ENCODE data around the gene PTMA. TPM values are rescaled to one million over a fixed set of nuclear protein-coding genes. Genes with fewer than 3 reads are reported as not detected.

The PTMA gene
- total RNA-seq, 1 experiment from 2014 or later = 2,752 TPM

DNA sequence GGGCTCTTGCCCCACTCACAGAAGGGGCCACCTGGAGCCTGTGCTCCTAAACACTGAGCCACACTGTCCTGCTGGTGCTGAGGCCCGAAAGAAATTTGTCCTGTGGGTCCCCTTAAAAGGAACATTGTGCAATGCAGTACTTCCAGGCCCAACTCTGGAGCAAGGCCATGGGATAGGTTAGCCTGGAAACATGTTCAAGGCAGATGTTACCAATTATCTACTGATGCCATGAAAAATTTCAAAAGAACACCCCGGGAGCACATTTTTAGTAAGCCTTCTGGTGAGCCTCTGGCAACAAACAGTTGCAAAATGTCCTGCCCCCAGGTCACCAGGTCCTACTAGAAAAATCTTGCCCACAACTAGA, 12.3 kb upstream of the PTMA start:
- BruUV-seq (replicated peaks) = no TSS peak
- H3K9ac ChIP-seq (ENCODE audit: low read length) = no peak overlapping the region
- H3K27me3 ChIP-seq (ENCODE audit: insufficient read depth, low read length) = no peaks in the 10 kb centered on the region
- no peak overlapping the region for H3K27ac ChIP-seq (ENCODE audit: low read depth, low read length)
- ChIA-PET POLR2A (interaction anchor here (1.6 kb wide), 1 partner anchor 12 kb away, joined by 5 read pairs; the partner anchor contains the start of gene PTMA), RAD21 (ENCODE audit: low non-redundant PET in 1 of 2, low total read pairs in 2 of 2, uncharacterized antibody in 2 of 2, unreplicated experiment in 2 of 2) (no interaction called here), CTCF (interaction anchor here (1.4 to 2.3 kb wide), 2 partner anchors 8 to 11 kb away, joined by 4 to 11 read pairs; no protein-coding TSS in a partner anchor)
- no peaks in the 10 kb centered on the region for H3K36me3 ChIP-seq (ENCODE audit: control insufficient read depth in 1 of 2, insufficient read depth in 2 of 2, low read length in 2 of 2)
- no peak overlapping the region for H3K4me2 ChIP-seq (ENCODE audit: low read length)
- H3K79me2 ChIP-seq (ENCODE audit: insufficient read depth, low read length) = no peaks in the 10 kb centered on the region
- ATAC-seq (no peak), DNase-seq (ENCODE audit: low read depth, low spot score) (no peak)
- intact Hi-C loops (cut with micrococcal nuclease) = no loop called here
- no peak overlapping the region for H3K4me3 ChIP-seq (replicated peaks in 1 of 2; ENCODE audit: low read depth in 1 of 2, low read length in 2 of 2)
- H3K4me1 ChIP-seq (ENCODE audit: control insufficient read depth in 1 of 2, insufficient read depth in 2 of 2, low read length in 2 of 2) = peaks cover 4 to 29% of the 10 kb centered on the region in 2 experiments; a peak in 3 of 4 replicates
- no peaks in the 10 kb centered on the region for H4K20me1 ChIP-seq (ENCODE audit: insufficient read depth)
- H3K9me2 ChIP-seq (ENCODE audit: insufficient read depth) = no peaks in the 10 kb centered on the region
- H2AFZ ChIP-seq (ENCODE audit: low read depth, low read length, poor library complexity, severe bottlenecking) = no peak overlapping the region
- no peak for TF ChIP-seq YY1 (IDR thresholded peaks at IDR 0.05; ENCODE audit: extremely low read depth, insufficient replicate concordance, low read depth, low read length)
- TF ChIP-seq SIN3A (IDR thresholded peaks at IDR 0.05; ENCODE audit: low read depth) = no peak
- TF ChIP-seq, protein P1, sequence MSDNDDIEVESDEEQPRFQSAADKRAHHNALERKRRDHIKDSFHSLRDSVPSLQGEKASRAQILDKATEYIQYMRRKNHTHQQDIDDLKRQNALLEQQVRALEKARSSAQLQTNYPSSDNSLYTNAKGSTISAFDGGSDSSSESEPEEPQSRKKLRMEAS (IDR thresholded peaks at IDR 0.05) = no peak
- no peak for TF ChIP-seq SRF (IDR thresholded peaks at IDR 0.05; ENCODE audit: low read depth)
- TF ChIP-seq, protein P2, sequence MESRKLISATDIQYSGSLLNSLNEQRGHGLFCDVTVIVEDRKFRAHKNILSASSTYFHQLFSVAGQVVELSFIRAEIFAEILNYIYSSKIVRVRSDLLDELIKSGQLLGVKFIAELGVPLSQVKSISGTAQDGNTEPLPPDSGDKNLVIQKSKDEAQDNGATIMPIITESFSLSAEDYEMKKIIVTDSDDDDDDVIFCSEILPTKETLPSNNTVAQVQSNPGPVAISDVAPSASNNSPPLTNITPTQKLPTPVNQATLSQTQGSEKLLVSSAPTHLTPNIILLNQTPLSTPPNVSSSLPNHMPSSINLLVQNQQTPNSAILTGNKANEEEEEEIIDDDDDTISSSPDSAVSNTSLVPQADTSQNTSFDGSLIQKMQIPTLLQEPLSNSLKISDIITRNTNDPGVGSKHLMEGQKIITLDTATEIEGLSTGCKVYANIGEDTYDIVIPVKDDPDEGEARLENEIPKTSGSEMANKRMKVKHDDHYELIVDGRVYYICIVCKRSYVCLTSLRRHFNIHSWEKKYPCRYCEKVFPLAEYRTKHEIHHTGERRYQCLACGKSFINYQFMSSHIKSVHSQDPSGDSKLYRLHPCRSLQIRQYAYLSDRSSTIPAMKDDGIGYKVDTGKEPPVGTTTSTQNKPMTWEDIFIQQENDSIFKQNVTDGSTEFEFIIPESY (IDR thresholded peaks at IDR 0.05; ENCODE audit: extremely low read depth, insufficient replicate concordance, low read length) = no peak
- TF ChIP-seq CEBPB (IDR thresholded peaks at IDR 0.05; ENCODE audit: low read depth) = no peak
- TF ChIP-seq JUND (IDR thresholded peaks at IDR 0.05) = no peak
- TF ChIP-seq, protein P3, sequence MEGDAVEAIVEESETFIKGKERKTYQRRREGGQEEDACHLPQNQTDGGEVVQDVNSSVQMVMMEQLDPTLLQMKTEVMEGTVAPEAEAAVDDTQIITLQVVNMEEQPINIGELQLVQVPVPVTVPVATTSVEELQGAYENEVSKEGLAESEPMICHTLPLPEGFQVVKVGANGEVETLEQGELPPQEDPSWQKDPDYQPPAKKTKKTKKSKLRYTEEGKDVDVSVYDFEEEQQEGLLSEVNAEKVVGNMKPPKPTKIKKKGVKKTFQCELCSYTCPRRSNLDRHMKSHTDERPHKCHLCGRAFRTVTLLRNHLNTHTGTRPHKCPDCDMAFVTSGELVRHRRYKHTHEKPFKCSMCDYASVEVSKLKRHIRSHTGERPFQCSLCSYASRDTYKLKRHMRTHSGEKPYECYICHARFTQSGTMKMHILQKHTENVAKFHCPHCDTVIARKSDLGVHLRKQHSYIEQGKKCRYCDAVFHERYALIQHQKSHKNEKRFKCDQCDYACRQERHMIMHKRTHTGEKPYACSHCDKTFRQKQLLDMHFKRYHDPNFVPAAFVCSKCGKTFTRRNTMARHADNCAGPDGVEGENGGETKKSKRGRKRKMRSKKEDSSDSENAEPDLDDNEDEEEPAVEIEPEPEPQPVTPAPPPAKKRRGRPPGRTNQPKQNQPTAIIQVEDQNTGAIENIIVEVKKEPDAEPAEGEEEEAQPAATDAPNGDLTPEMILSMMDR (IDR thresholded peaks at IDR 0.05 in 2 of 3, conservative IDR thresholded peaks at IDR 0.05 in 1 of 3; ENCODE audit: borderline replicate concordance in 1 of 3, insufficient read depth in 1 of 3, low read depth in 2 of 3, low read length in 2 of 3) = no peak
- TF ChIP-seq EZH2 (IDR thresholded peaks at IDR 0.05) = no peak
- TF ChIP-seq EZH2phosphoT487 (IDR thresholded peaks at IDR 0.05; ENCODE audit: borderline replicate concordance) = no peak
- no peak for TF ChIP-seq EGR1 (IDR thresholded peaks at IDR 0.05; ENCODE audit: low read depth)
- TF ChIP-seq ZFX (IDR thresholded peaks at IDR 0.05) = no peak
- TF ChIP-seq FOSL1 (IDR thresholded peaks at IDR 0.05; ENCODE audit: low read depth) = no peak
- TF ChIP-seq POLR2AphosphoS5 (IDR thresholded peaks at IDR 0.05; ENCODE audit: low read depth, low read length) = no peak
- TF ChIP-seq SP1 (IDR thresholded peaks at IDR 0.05; ENCODE audit: low read depth) = no peak
- no peak for TF ChIP-seq POLR2A (IDR thresholded peaks at IDR 0.05; ENCODE audit: borderline replicate concordance, extremely low read depth, insufficient read depth, insufficient read length)
- TF ChIP-seq, protein P4, sequence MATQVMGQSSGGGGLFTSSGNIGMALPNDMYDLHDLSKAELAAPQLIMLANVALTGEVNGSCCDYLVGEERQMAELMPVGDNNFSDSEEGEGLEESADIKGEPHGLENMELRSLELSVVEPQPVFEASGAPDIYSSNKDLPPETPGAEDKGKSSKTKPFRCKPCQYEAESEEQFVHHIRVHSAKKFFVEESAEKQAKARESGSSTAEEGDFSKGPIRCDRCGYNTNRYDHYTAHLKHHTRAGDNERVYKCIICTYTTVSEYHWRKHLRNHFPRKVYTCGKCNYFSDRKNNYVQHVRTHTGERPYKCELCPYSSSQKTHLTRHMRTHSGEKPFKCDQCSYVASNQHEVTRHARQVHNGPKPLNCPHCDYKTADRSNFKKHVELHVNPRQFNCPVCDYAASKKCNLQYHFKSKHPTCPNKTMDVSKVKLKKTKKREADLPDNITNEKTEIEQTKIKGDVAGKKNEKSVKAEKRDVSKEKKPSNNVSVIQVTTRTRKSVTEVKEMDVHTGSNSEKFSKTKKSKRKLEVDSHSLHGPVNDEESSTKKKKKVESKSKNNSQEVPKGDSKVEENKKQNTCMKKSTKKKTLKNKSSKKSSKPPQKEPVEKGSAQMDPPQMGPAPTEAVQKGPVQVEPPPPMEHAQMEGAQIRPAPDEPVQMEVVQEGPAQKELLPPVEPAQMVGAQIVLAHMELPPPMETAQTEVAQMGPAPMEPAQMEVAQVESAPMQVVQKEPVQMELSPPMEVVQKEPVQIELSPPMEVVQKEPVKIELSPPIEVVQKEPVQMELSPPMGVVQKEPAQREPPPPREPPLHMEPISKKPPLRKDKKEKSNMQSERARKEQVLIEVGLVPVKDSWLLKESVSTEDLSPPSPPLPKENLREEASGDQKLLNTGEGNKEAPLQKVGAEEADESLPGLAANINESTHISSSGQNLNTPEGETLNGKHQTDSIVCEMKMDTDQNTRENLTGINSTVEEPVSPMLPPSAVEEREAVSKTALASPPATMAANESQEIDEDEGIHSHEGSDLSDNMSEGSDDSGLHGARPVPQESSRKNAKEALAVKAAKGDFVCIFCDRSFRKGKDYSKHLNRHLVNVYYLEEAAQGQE (IDR thresholded peaks at IDR 0.05; ENCODE audit: low read depth) = no peak
- TF ChIP-seq ELF1 (IDR thresholded peaks at IDR 0.05; ENCODE audit: borderline replicate concordance, low read depth) = no peak
- H3K9me3 ChIP-seq (ENCODE audit: control insufficient read depth in 1 of 2, insufficient read depth in 1 of 2, low read depth in 1 of 2, low read length in 2 of 2) = no peaks in the 10 kb centered on the region
